HG03521 (cell line): ENCODE data around the gene MST1.
A peak's percentile ranks its signal among the peaks of the same experiment; 100 is the strongest.

ENCODE experiments used
- ATAC-seq: cut with Tn5 transposase; IDR thresholded peaks from one replicate; pipeline ENCODE4 v1.9.1; 2021; ENCODE audit warnings: mild to moderate bottlenecking, moderate library complexity; ENCODE audit not compliant: unreplicated experiment

Gene MST1

DNA sequence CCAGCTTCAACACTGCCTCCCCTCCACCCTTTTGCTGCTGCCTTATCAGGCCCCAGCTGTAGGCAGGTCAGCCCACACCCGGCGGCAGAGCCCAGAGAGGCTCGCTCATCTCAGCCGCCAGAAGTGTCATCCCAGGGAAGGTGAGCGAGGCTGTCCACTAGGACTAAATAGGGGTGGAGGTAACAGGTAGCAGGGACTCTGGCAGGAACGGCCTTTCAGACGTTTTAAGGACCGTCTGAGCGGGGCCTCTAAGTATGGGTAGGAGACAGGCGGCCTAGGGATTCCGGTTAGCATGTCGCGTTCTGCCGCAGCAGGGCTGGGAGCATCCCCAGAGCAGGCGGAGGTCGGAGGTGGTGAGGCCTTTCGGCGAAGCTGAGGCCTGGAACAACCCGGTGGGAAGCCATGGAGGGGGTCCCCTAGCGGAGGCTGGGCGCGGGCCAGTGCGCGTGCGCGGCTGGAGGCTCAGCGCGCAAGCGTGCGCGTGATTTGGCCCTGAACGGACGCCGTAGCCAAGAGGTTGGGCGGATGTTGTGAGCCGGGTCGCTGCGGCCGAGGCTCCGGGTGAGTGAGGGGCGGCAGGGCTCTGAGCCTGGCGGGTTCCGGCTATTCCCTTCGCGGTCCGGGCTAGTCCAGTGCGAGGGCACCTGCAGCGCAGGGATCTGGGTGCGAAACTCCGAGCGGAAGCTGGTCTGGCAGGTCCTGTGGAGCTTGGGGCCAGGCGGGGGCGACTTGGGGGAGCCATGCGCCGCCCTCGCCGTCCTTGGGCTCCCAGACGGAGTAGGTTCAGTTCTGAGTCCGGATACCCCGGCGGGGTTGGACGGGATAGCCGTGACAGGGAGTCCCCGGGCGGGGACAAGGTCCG lies at the start of gene MST1, which contains the start of gene RNF123:
MST1 (minus strand) TSS at position 429 of the 862 bp plus-strand sequence. CDS start 783 bp downstream, outside the sequence.
RNF123 (plus strand) TSS at position 512 of the 862 bp plus-strand sequence. CDS start 1,609 bp downstream, outside the sequence.
- ATAC-seq = peak; percentile 66

GRCh38 chr3:49738067-49738713 lies 48.9 kb upstream of the MST1 start:
- no peak for ATAC-seq

DNA sequence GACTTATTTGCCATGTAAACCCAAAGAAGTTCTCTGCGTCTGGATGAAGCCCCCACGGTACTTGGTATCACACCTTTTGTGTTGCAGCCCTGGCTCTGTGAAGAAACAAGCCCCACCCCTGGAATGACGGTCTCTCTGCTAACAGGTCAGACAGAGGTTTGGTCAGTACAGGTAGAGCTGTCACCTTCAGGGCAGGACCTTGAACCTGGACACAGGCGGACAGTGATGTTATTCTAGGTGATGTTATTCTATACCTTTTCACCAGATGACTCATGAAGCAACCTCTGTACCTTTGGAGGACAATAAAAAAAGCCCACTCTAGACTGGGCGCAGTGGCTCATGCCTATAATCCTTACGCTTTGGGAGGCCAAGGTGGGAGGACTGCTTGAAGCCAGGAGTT lies 45.5 kb upstream of the MST1 start:
- ATAC-seq = no peak

GRCh38 chr3:49733551-49733950 lies 44.3 kb upstream of the MST1 start:
- no peak for ATAC-seq

DNA sequence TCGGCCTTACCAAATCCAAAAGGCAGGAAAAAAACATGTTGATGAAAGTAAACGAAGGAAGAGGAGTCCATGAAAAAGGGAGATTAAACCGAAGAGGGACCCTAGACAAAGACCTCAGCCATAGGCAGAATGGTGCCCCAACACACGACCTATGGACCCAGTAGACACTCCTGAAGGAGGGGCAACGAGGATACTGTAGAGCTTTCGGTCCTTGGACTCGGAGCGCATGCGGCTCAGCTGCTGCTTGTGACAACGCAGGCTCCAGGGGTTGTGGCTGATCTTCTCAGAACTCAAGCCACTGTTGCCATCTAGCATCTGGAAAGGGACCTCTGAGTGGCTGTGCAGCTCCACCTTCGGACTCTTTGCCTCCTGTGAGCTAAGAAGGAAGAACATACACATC lies 43.3 kb upstream of the MST1 start:
- ATAC-seq = no peak

DNA sequence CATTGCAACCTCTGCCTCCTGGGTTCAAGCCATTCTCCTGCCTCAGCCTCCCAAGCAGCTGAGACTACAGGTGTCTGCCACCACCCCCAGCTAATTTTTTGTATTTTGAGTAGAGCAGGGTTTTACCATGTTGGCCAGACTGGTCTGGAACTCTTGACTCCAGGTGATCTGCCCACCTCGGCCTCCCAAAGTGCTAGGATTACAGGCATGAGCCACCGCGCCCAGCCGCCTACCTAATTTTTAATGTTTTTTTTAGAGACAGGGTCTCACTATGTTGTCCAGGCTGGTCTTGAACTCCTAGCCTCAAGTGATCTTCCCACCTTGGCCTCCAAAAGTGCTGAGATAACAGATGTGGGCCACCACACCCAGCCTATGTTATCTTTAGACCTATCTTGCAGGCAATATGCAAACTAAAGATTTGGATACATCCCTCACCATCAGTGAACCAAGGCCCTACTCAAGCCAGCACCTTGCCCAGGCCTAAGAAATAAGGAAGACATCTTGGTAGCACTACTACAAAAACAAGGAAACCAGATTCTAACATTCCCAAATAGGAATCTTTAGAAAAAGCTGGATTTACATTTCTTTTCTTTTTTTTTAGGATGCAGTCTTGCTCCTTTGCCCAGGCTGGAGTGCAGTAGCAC lies 40.8 kb upstream of the MST1 start:
- no peak for ATAC-seq

DNA sequence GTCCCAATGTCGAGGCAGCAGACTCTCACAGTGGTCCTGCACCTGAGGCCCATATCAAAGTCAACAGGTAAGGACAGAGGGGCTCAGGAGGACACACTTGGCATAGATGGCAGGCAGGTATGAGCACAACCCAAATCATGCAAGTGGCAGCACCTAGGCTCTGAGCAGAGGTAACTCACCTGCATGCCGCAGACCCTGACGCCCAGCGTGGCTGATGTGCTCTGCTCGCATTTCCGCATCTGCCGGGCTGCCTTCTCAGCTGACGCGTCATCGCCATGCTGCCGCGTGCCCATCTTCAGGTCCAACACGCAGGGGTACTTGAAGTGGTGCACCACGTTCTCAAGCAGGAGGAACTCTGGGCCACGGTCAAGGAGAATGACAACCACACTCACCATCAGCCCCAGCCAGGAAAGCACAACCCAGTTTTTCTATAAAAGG lies 38.7 kb upstream of the MST1 start:
- no peak for ATAC-seq

GRCh38 chr3:49727154-49727923 lies 38.1 kb upstream of the MST1 start:
- no peak for ATAC-seq

GRCh38 chr3:49725906-49726681 lies 36.8 kb upstream of the MST1 start:
- ATAC-seq = no peak

DNA sequence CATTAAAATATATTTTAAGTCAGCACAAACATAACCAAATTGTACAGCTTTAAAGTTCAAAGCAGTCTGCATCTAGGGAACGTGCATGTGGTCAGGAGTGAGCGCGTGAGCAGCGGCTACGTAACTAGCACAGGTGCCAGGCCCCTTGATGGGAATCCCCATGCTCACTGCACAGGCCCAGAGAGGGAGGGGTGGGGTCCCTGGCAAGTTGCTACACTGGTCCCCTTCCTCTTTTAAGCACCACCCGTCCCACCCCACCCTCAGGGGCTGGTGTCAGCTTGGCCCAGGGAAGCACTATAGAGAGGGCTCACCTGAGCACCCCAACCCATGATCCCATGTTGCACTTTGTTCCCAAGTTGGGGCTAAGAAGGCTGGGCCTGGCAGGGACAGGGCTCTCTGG lies 35.3 kb upstream of the MST1 start:
- no peak for ATAC-seq

GRCh38 chr3:49723628-49724551 lies 34.6 kb upstream of the MST1 start, which contains the start of gene GMPPB:
GMPPB (minus strand) TSS chr3:49723951; CDS start chr3:49723726, 225 bp downstream.
- ATAC-seq = peak; percentile 77

GRCh38 chr3:49723296-49723627 lies 34.0 kb upstream of the MST1 start:
- ATAC-seq = no peak

GRCh38 chr3:49722896-49723295 lies 33.6 kb upstream of the MST1 start:
- ATAC-seq = no peak

DNA sequence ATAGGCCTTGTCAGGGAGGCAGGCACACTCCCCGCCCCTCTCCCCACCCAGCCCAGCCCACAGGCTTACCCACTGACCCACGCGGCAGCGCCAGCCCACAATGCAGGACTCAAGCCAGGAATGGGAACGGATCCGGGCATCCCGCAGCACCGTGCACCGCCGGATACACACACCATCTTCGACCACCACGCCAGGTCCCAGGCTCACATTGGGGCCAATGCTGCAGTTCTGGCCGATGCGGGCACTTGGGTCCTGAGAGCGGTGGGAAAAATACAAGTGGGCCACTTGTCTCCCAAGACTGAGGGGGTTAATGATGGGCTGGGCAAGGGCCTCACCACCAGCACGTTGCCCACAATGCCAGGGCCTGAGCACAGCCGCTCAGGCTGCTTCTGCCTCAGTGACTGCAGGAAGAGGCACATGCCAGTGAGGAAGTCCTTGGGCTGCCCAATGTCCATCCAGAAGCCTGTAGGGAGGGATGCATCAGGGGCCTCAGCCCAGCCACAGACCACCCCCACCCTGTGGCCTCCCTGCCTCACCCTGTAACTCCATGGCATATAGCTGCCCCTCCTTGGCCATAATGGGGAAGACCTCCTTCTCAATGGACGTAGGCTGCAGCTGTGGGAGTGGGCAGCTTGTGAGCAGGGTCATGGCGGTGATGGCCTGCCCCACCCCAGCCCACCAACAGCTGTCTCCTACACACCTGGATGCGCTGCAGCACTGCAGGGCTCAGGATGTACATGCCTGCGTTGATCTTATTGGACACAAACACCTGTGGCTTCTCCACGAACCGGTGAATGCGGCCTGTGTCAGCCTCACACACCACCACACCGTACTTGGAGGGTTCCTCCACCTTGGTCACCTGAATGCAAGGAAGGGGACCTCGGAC lies 32.9 kb upstream of the MST1 start:
- ATAC-seq = no peak

GRCh38 chr3:49721596-49721895 lies 32.3 kb upstream of the MST1 start:
- no peak for ATAC-seq

DNA sequence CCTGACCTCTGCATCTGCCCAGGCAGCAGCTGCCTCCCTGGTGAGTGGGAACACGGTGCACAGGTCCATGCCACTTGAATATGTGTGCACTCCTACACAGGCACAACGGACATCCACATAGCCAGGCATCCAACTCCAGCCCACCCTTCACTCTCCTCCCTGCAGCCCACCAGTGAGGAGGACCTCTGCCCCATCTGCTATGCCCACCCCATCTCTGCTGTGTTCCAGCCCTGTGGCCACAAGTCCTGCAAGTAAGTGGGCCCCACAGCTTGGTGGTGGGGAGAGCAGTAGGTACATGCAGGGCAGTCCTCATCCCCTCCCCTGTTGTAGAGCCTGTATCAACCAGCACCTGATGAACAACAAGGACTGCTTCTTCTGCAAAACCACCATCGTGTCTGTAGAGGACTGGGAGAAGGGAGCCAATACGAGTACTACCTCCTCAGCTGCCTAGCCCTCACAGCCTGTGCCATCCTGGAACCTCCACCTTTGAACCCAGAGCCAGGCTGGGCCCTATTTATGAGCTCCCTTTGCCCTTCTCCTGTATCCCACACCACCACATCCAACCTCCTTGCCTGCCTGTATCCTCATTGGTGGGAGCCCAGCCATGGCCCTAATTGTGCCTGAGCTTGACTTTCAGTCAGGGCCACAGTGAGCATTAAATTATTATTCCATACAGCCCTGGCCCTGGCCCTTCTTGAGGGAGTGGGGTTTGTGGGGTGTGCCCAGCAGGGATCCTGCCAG lies 31.8 kb upstream of the MST1 start:
- ATAC-seq = no peak

GRCh38 chr3:49719214-49719884 lies 30.1 kb upstream of the MST1 start, which contains the start of gene AMIGO3:
AMIGO3 (minus strand) TSS chr3:49719684; CDS start chr3:49719465, 219 bp downstream.
- ATAC-seq = peak; percentile 38
